ENCODE data around the gene CFAP91. TPM values are rescaled to one million over a fixed set of nuclear protein-coding genes. Genes with fewer than 3 reads are reported as not detected.

CFAP91 gene
- total and polyA plus RNA-seq, 7 donors: 0.09 to 0.88 (median 0.54) TPM; not detected in 1

DNA sequence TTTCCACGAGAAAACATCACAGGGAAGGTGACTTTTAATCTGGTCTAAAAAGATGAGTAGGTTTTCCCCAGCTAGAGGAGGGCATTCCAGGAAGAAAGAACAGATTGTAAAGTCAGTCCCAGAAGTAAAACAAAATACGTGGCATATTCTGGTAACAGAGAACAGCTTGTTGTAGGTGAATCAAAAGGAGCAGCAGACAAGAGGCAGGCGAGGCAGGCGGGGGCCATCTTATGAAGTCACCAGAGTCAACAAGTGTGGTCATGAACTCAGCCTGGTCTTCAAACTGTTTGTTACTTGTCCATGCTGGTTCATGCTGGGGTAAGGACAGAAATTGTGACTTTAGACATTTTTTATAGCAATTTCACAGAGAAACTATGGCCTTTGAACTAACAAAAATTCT, 38.5 kb upstream of the CFAP91 start:
- ATAC-seq: peak in 1 of 4 donors; percentile 19
- Histone ChIP-seq H3K36me3 (ENCODE audit: insufficient read depth in 1 of 2, low read depth in 1 of 2) (peaks cover 0 to 17% of the 10 kb centered on the region in 2 donors), H3K4me3 (peak overlapping the region; percentile 13), H3K27me3 (ENCODE audit: insufficient read depth in 3 of 3, low read length in 2 of 3) (no peaks in the 10 kb centered on the region), H3K9me3 (no peaks in the 10 kb centered on the region), H3K27ac (peak overlapping the region; percentile 97), H3K4me1 (peaks cover 51% of the 10 kb centered on the region)
- TF ChIP-seq, protein P1, sequence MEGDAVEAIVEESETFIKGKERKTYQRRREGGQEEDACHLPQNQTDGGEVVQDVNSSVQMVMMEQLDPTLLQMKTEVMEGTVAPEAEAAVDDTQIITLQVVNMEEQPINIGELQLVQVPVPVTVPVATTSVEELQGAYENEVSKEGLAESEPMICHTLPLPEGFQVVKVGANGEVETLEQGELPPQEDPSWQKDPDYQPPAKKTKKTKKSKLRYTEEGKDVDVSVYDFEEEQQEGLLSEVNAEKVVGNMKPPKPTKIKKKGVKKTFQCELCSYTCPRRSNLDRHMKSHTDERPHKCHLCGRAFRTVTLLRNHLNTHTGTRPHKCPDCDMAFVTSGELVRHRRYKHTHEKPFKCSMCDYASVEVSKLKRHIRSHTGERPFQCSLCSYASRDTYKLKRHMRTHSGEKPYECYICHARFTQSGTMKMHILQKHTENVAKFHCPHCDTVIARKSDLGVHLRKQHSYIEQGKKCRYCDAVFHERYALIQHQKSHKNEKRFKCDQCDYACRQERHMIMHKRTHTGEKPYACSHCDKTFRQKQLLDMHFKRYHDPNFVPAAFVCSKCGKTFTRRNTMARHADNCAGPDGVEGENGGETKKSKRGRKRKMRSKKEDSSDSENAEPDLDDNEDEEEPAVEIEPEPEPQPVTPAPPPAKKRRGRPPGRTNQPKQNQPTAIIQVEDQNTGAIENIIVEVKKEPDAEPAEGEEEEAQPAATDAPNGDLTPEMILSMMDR (IDR thresholded peaks at IDR 0.05): no peak
- intact Hi-C loops (cut with DNase I): no loop called here
- 50 to 74% (median 61%) methylated on average over 4 of the region's 4 CpGs for WGBS, 3 donors
- DNase-seq: no peak

- Histone ChIP-seq H3K27ac (peak overlapping the region; percentile 97), H3K9me3 (no peaks in the 10 kb centered on the region), H3K4me1 (peaks cover 54% of the 10 kb centered on the region), H3K27me3 (ENCODE audit: insufficient read depth in 3 of 3, low read length in 2 of 3) (no peaks in the 10 kb centered on the region), H3K36me3 (ENCODE audit: insufficient read depth in 1 of 2, low read depth in 1 of 2) (peaks cover 0 to 21% of the 10 kb centered on the region in 2 donors), H3K4me3 (peak overlapping the region; percentile 22)
- TF ChIP-seq, protein P1 (IDR thresholded peaks at IDR 0.05): no peak
- intact Hi-C loops (cut with DNase I): no loop called here
- WGBS, 3 donors: 32 to 57% (median 33%) methylated on average over 4 of the region's 4 CpGs
- DNase-seq (no peak), ATAC-seq (peak; percentile 52 to 71 (median 64))
Observed at GRCh38 chr3:119664850-119665379, 37.9 kb upstream of the CFAP91 start.

GRCh38 chr3:119665954-119666559, 36.8 kb upstream of the CFAP91 start:
- intact Hi-C loops (cut with DNase I): no loop called here
- H3K27ac ChIP-seq: peak overlapping the region; percentile 97
- ATAC-seq: peak in 2 of 4 donors; percentile 18 to 35
- no peaks in the 10 kb centered on the region for H3K27me3 ChIP-seq (ENCODE audit: insufficient read depth in 3 of 3, low read length in 2 of 3)
- H3K36me3 ChIP-seq (ENCODE audit: insufficient read depth in 1 of 2, low read depth in 1 of 2): peaks cover 0 to 31% of the 10 kb centered on the region in 2 donors
- peaks cover 54% of the 10 kb centered on the region for H3K4me1 ChIP-seq
- no peaks in the 10 kb centered on the region for H3K9me3 ChIP-seq
- DNase-seq: no peak
- TF ChIP-seq, protein P1 (IDR thresholded peaks at IDR 0.05): no peak
- H3K4me3 ChIP-seq: peak overlapping the region; percentile 23
- WGBS, 3 donors: 60 to 77% (median 61%) methylated on average over 6 of the region's 6 CpGs

GRCh38 chr3:119669906-119670570, 32.8 kb upstream of the CFAP91 start:
- ATAC-seq (no peak), DNase-seq (no peak)
- Histone ChIP-seq H3K36me3 (ENCODE audit: insufficient read depth in 1 of 2, low read depth in 1 of 2) (peaks cover 0 to 71% of the 10 kb centered on the region in 2 donors), H3K27ac (peak overlapping the region; percentile 30), H3K9me3 (no peaks in the 10 kb centered on the region), H3K4me3 (no peak overlapping the region), H3K4me1 (peaks cover 24% of the 10 kb centered on the region), H3K27me3 (ENCODE audit: insufficient read depth in 3 of 3, low read length in 2 of 3) (no peaks in the 10 kb centered on the region)
- WGBS, 3 donors: 91 to 94% (median 93%) methylated on average over 5 of the region's 5 CpGs
- TF ChIP-seq, protein P1 (IDR thresholded peaks at IDR 0.05): no peak
- intact Hi-C loops (cut with DNase I): loop anchor here in 1 of 2 donors (10.0 kb wide), 1 partner anchor 175 kb away; the partner anchor contains the start of gene TIMMDC1

Data from psoas muscle (tissue), 8 donors.